NB4 (cell line): ENCODE measurements around the gene FTO.

Experiments used
- POLR2A ChIP-seq: IDR thresholded peaks from 2 replicates; pipeline ENCODE4 v1.6.1; 2011; ENCODE audit warnings: mild to moderate bottlenecking; ENCODE audit not compliant: insufficient read length; ENCODE audit errors: extremely low read depth
- TF ChIP-seq, protein P1 (sequence below): IDR thresholded peaks from one replicate; pipeline ENCODE4 v1.5.1; 2012; ENCODE audit warnings: low read depth, low read length
- TF ChIP-seq, protein P2 (sequence below): IDR thresholded peaks from 2 replicates; pipeline ENCODE4 v1.6.1; 2011; ENCODE audit warnings: low read depth, low read length

GRCh38 chr16:53805113-53805512, 101.2 kb downstream of the FTO start:
- TF ChIP-seq, protein P1, sequence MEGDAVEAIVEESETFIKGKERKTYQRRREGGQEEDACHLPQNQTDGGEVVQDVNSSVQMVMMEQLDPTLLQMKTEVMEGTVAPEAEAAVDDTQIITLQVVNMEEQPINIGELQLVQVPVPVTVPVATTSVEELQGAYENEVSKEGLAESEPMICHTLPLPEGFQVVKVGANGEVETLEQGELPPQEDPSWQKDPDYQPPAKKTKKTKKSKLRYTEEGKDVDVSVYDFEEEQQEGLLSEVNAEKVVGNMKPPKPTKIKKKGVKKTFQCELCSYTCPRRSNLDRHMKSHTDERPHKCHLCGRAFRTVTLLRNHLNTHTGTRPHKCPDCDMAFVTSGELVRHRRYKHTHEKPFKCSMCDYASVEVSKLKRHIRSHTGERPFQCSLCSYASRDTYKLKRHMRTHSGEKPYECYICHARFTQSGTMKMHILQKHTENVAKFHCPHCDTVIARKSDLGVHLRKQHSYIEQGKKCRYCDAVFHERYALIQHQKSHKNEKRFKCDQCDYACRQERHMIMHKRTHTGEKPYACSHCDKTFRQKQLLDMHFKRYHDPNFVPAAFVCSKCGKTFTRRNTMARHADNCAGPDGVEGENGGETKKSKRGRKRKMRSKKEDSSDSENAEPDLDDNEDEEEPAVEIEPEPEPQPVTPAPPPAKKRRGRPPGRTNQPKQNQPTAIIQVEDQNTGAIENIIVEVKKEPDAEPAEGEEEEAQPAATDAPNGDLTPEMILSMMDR = no peak
- no peak for TF ChIP-seq POLR2A
- TF ChIP-seq, protein P2, sequence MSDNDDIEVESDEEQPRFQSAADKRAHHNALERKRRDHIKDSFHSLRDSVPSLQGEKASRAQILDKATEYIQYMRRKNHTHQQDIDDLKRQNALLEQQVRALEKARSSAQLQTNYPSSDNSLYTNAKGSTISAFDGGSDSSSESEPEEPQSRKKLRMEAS = no peak
